H1 (cell line): ENCODE measurements around the gene SPACDR. TPM values are rescaled to one million over a fixed set of nuclear protein-coding genes. Genes with fewer than 3 reads are reported as not detected.

Experiments
- CTBP2 ChIP-seq: IDR thresholded peaks from 2 replicates; pipeline ENCODE4 v1.7.0; 2011; ENCODE audit warnings: borderline replicate concordance, mild to moderate bottlenecking, moderate library complexity, mixed read lengths, low read length; ENCODE audit not compliant: insufficient read depth, insufficient read length
- EGR1 ChIP-seq: IDR thresholded peaks from 2 replicates; pipeline ENCODE4 v1.6.1; 2011; ENCODE audit warnings: low read depth, low read length, borderline replicate concordance
- GTF2F1 ChIP-seq: IDR thresholded peaks from 2 replicates; pipeline ENCODE4 v1.6.1; 2012; ENCODE audit warnings: low read depth, low read length, improper control_type of control experiment, borderline replicate concordance
- HDAC6 ChIP-seq: IDR thresholded peaks from one replicate; pipeline ENCODE4 v1.7.1; 2012; ENCODE audit warnings: low read depth, mild to moderate bottlenecking, inconsistent platforms, low read length, moderate library complexity
- SIRT6 ChIP-seq: IDR thresholded peaks from one replicate; pipeline ENCODE4 v1.7.1; 2012; ENCODE audit warnings: low read length, inconsistent platforms
- SP2 ChIP-seq: IDR thresholded peaks from 2 replicates; pipeline ENCODE4 v1.6.1; 2012; ENCODE audit warnings: mild to moderate bottlenecking, low read length, inconsistent platforms
- SUZ12 ChIP-seq: fragments of 200-600 bp; sonication (generic); IDR thresholded peaks from 2 replicates; pipeline ENCODE4 v1.6.1; 2012; ENCODE audit warnings: mild to moderate bottlenecking, inconsistent platforms, low read length, moderate library complexity, mixed read lengths
- TAF1 ChIP-seq: IDR thresholded peaks from 2 replicates; pipeline ENCODE4 v1.6.1; 2011; ENCODE audit warnings: mild to moderate bottlenecking, low read depth, low read length
- polyA plus RNA-seq, 7 experiments: library from polyadenylated mRNA; depleted of rRNA in 3 of 7; stranded (reverse) in 5 of 7; unstranded in 2 of 7; fragments of >200 nt in 5 of 7; fragments of 200-250 nt in 2 of 7; gene quantifications; 1 replicate in 5 of 7; 2 replicates in 1 of 7; 4 replicates in 1 of 7; pipeline versions ENCODE4 v1.2.1 to v1.2.3, GENCODE V29; 2011 to 2013; ENCODE audit warnings: missing spikeins in 2 of 7, mixed read lengths in 2 of 7
- total RNA-seq: library from RNA; stranded (reverse); fragmentation: NEBNext Ultra II Directional; extraction: Animal tissue kit (Norgen Biotek cat#: 25700); gene quantifications from 2 replicates; pipeline ENCODE4 v1.2.1, GENCODE V29; 2021
- TF ChIP-seq, protein P1 (sequence below): IDR thresholded peaks from 2 replicates; pipeline ENCODE4 v1.6.1; 2012; ENCODE audit warnings: inconsistent platforms

SPACDR gene
- total and polyA plus RNA-seq, 2 of the 8 experiments (the other 6 are each of a cell fraction or from before 2014, with no cell fraction given): 0.26 TPM; not detected in 1

- TF ChIP-seq CTBP2 (no peak), SP2 (no peak), HDAC6 (no peak), TAF1 (no peak), SUZ12 (no peak), SIRT6 (no peak), GTF2F1 (no peak), EGR1 (no peak)
- TF ChIP-seq, protein P1, sequence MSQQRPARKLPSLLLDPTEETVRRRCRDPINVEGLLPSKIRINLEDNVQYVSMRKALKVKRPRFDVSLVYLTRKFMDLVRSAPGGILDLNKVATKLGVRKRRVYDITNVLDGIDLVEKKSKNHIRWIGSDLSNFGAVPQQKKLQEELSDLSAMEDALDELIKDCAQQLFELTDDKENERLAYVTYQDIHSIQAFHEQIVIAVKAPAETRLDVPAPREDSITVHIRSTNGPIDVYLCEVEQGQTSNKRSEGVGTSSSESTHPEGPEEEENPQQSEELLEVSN: no peak
Measured at GRCh38 chr7:100464210-100464660, at the start of gene SPACDR (continued).
